ENCODE measurements around the gene RASA3. TPM values are rescaled to one million over a fixed set of nuclear protein-coding genes. Genes with fewer than 3 reads are reported as not detected.

The RASA3 gene
- total RNA-seq, 2 donors from 2014 or later: 8.6 to 12.5 TPM

DNA sequence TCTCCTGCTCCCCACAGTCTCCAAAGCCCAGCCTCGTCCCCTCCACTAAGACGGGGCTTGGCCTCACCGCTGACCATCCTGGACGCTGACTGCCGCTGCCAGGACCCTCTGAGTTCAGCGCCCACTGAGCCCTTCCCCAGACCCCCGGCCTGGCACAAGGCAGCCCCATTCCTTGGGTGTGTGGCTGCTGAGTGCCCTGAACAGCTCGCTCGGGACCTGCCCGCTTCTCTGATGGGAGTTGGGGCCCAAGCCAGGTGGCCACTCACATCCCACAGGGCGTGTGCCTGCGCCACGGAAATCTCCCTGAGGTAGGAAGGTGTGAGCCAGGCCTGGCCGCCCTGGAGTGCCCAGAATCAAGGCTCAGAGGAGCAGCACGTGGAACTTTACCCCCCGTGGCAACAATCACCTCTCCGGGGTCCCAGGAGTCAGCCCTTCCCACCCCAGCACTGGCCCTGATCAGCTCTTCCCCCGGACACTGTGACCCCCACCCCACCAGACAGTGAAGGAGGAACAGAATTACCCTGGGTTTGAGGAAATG lies 179.4 kb downstream of the RASA3 start:
- WGBS: 92% methylated on average over 14 of the region's 18 CpGs
- H3K27me3 ChIP-seq (replicated peaks; ENCODE audit: insufficient read depth): no peaks in the 10 kb centered on the region
- no peaks in the 10 kb centered on the region for H3K9me3 ChIP-seq
- intact Hi-C loops (cut with DNase I): no loop called here
- no peak overlapping the region for H3K4me3 ChIP-seq
- H3K4me1 ChIP-seq (replicated peaks): no peaks in the 10 kb centered on the region
- H3K27ac ChIP-seq: no peak overlapping the region
- DNase-seq (ENCODE audit: low spot score): no peak
- TF ChIP-seq POLR2AphosphoS5 (IDR thresholded peaks at IDR 0.05) (no peak), POLR2A (IDR thresholded peaks at IDR 0.05) (no peak)
- TF ChIP-seq, protein P1, sequence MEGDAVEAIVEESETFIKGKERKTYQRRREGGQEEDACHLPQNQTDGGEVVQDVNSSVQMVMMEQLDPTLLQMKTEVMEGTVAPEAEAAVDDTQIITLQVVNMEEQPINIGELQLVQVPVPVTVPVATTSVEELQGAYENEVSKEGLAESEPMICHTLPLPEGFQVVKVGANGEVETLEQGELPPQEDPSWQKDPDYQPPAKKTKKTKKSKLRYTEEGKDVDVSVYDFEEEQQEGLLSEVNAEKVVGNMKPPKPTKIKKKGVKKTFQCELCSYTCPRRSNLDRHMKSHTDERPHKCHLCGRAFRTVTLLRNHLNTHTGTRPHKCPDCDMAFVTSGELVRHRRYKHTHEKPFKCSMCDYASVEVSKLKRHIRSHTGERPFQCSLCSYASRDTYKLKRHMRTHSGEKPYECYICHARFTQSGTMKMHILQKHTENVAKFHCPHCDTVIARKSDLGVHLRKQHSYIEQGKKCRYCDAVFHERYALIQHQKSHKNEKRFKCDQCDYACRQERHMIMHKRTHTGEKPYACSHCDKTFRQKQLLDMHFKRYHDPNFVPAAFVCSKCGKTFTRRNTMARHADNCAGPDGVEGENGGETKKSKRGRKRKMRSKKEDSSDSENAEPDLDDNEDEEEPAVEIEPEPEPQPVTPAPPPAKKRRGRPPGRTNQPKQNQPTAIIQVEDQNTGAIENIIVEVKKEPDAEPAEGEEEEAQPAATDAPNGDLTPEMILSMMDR (IDR thresholded peaks at IDR 0.05): no peak
- no peaks in the 10 kb centered on the region for H3K36me3 ChIP-seq

DNA sequence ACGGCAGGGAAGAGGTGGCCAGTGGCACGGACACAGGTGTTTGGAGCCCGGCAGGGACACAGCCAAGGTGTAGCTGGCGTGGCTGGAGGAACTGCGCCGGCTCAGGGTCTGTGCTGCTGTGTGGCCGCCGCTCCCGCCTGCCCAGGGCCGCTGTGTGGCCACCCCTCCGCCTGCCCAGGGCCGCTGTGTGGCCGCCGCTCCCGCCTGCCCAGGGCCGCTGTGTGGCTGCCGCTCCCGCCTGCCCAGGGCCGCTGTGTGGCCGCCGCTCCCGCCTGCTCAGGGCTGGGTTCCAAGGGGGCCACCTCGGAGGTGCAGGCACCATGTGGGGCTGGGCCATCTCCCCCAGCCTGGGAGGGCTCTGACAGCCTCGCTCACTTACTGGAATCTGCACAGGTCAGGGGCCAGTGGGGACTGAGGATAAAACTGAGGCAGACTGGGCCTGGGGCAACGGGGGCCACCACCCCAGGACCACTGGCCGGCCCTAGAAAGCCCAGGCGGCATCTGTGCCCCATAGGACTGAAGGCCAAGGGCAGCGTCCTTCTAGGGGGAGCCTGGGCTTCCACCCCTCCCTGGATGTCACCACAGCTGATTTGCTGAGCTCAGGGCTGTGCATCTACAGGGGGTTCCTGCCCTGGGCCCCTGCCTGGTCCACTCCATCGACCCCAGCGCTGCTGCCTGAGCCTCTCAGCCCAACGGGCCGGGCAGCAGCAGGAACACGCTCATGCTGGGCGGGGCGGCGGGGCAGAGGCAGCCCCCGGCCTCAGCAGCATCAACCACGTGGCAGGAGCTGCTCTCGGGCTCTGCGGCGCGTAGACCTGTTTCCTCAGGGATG lies 180.1 kb downstream of the RASA3 start:
- intact Hi-C loops (cut with DNase I): no loop called here
- Histone ChIP-seq H3K9me3 (no peaks in the 10 kb centered on the region), H3K4me1 (replicated peaks) (no peaks in the 10 kb centered on the region), H3K36me3 (no peaks in the 10 kb centered on the region), H3K27ac (no peak overlapping the region), H3K27me3 (replicated peaks; ENCODE audit: insufficient read depth) (no peaks in the 10 kb centered on the region), H3K4me3 (no peak overlapping the region)
- TF ChIP-seq, protein P1 (IDR thresholded peaks at IDR 0.05): no peak
- TF ChIP-seq POLR2AphosphoS5 (IDR thresholded peaks at IDR 0.05) (no peak), POLR2A (IDR thresholded peaks at IDR 0.05) (no peak)
- 81% methylated on average over 34 of the region's 42 CpGs for WGBS
- DNase-seq (ENCODE audit: low spot score): no peak

DNA sequence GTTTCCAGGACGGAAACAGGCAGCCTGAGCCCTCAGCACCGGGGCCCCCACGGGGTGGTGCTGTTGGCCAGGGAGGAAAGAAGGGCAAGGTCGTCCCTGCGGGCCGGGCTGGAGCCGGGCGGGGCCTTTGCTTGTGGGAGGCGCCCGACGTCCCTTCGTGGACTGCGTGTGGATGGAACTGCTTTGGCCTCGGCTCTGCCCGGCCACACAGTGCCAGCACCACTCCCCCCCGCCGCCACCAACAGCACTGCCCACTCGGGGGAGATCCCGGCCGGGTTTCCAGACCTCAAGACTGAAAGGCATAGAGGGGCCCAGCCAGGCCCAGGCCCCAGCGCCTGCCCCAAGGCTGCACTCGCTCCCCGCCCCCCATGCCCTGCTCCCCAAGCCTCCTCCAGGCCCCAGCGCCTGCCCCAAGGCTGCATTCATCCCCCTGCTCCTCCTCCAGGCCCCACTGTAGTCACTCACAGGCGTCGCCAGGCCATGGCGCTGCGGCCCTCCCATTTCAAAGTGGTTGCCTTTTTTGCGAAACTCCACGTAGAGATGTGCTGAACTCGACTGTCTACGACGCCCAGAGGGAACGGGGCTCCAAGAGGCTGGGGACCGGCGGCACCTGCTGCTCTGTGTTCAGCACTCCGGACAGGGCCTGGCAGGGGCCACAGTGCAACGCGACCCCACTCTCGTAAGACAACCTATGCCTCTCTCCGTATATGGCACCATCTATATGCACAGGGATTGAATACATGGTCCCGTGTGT lies 181.0 kb downstream of the RASA3 start:
- WGBS: 41% methylated on average over 41 of the region's 42 CpGs
- Histone ChIP-seq H3K36me3 (no peaks in the 10 kb centered on the region), H3K4me1 (replicated peaks) (no peaks in the 10 kb centered on the region), H3K9me3 (no peaks in the 10 kb centered on the region), H3K4me3 (no peak overlapping the region), H3K27ac (no peak overlapping the region), H3K27me3 (replicated peaks; ENCODE audit: insufficient read depth) (no peaks in the 10 kb centered on the region)
- peak; percentile 85 for DNase-seq (ENCODE audit: low spot score)
- intact Hi-C loops (cut with DNase I): loop anchor here (1.0 kb wide), 1 partner anchor 275 kb away; no protein-coding TSS in a partner anchor
- TF ChIP-seq, protein P1 (IDR thresholded peaks at IDR 0.05): peak; percentile 65 to 99 (median 95)
- TF ChIP-seq POLR2AphosphoS5 (IDR thresholded peaks at IDR 0.05) (peak; percentile 74), POLR2A (IDR thresholded peaks at IDR 0.05) (no peak)

DNA sequence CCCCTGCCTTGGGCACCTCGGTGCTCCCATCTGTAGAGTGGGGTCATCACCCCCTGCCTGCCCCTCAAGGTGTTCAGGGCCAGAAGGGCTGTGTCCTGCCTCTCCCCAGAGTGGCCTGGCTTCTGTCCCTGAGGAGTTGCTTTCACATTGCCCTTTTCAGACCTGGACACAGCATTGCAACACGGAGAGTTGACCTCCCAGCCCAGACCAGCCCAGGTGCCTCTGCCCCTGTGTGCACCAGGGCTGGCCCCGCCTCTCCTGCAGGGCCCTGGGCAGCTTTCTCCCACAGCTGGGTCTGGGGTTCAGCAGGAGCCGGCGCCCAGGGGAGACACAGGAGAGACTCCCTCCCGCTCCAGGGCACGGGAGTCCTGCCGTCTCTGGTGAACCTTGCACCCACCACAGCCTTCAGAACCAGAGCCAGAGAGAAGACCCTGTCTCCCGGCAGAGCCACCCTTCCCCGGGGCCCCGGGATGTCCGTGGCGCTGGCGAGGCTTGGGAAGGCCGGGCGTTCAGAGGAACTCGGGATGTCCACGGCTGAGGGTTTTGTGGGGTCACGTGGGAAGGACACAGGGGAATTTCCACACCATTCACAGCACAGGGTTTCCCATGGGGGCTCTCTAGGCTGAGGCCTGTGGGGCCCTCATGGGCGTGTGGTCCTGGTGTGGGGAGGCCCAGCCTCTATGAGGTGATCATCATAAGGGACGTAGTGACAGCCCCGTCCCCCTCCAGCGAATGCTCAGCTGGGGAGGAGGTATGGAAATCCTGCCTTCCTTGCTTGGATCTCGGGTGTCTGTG lies 181.8 kb downstream of the RASA3 start:
- WGBS: 70% methylated on average over 24 of the region's 24 CpGs
- TF ChIP-seq POLR2AphosphoS5 (IDR thresholded peaks at IDR 0.05) (no peak), POLR2A (IDR thresholded peaks at IDR 0.05) (no peak)
- TF ChIP-seq, protein P1 (IDR thresholded peaks at IDR 0.05): no peak

More for the DNA sequence above, 181.8 kb downstream of the RASA3 start:
- intact Hi-C loops (cut with DNase I): loop anchor here (1.0 kb wide), 1 partner anchor 276 kb away; no protein-coding TSS in a partner anchor
- no peak for DNase-seq (ENCODE audit: low spot score)
- Histone ChIP-seq H3K4me3 (no peak overlapping the region), H3K27me3 (replicated peaks; ENCODE audit: insufficient read depth) (no peaks in the 10 kb centered on the region), H3K9me3 (no peaks in the 10 kb centered on the region), H3K36me3 (no peaks in the 10 kb centered on the region), H3K27ac (no peak overlapping the region), H3K4me1 (replicated peaks) (no peaks in the 10 kb centered on the region)
